Fibroblast of skin of right biceps (primary cell): Measurements from ENCODE around the gene PIERCE2.
"Not testable (repeated sequence)": the region's sequence is repeated elsewhere in the genome, so short reads cannot be mapped to it uniquely, and the experiment has no call there.

Source experiments
- DNase-seq: peaks from one replicate; pipeline ENCODE4 v3.0.0-alpha.2; 2013

PIERCE2 gene

GRCh38 chr15:55434989-55435825 lies 26.9 kb downstream of the PIERCE2 start:
- peak; percentile 52 for DNase-seq

- not testable (repeated sequence) for DNase-seq
Observed at GRCh38 chr15:55443141-55443540, 34.8 kb downstream of the PIERCE2 start.

GRCh38 chr15:55445936-55446335 lies 37.6 kb downstream of the PIERCE2 start:
- DNase-seq, result not testable (repeated sequence)

GRCh38 chr15:55446379-55447029 lies 38.2 kb downstream of the PIERCE2 start:
- not testable (repeated sequence) for DNase-seq

GRCh38 chr15:55447030-55447394 lies 38.7 kb downstream of the PIERCE2 start:
- not testable (repeated sequence) for DNase-seq

- DNase-seq, result no peak
Observed at GRCh38 chr15:55457401-55458022, 49.2 kb downstream of the PIERCE2 start.

GRCh38 chr15:55461447-55461846 lies 53.2 kb downstream of the PIERCE2 start:
- DNase-seq, result no peak

GRCh38 chr15:55468321-55468720 lies 60.0 kb downstream of the PIERCE2 start:
- DNase-seq, result no peak
